WTC11 (cell line): ENCODE results near the gene ASTN2.

ENCODE experiments used
- OVOL2 ChIP-seq: fragments of 250-450 bp; sonication (Bioruptor Pico); IDR thresholded peaks from 2 replicates; pipeline ENCODE4 v1.9.0; 2021; ENCODE audit warnings: mild to moderate bottlenecking, borderline replicate concordance
- SMAD3 ChIP-seq: sonication (generic); formaldehyde crosslinking; IDR thresholded peaks from 2 replicates; pipeline ENCODE4 v1.8.0; 2022; ENCODE audit warnings: missing genetic modification reagents, mild to moderate bottlenecking, borderline replicate concordance
- TF ChIP-seq, protein P1 (sequence below): sonication (generic); formaldehyde crosslinking; IDR thresholded peaks from 2 replicates; pipeline ENCODE4 v1.8.0; 2022; ENCODE audit warnings: mild to moderate bottlenecking, missing genetic modification reagents

DNA sequence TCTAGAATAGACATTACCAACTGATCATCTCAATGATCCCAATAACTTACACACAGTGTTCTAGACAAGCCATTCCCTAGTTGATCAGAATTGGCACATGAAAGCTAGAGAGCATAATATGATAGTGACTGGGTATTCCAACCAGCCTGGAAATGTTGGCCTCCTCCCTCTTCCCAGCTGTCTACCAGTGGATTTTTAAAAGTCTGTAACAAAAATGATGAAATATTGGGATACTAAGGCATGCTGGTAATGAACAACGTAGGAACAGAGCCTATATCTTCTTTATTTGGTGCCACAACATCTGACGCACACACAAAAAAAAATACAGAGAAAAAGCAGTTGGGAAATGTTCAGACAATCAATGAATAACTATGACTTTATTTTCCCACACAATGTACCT, 692.9 kb downstream of the ASTN2 start:
- TF ChIP-seq, protein P1, sequence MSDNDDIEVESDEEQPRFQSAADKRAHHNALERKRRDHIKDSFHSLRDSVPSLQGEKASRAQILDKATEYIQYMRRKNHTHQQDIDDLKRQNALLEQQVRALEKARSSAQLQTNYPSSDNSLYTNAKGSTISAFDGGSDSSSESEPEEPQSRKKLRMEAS, result no peak
- TF ChIP-seq OVOL2 (no peak), SMAD3 (CRISPR knock-in tag) (no peak)
